ENCODE data around the gene LYZ. TPM values are rescaled to one million over a fixed set of nuclear protein-coding genes. Genes with fewer than 3 reads are reported as not detected.

Gene LYZ
- total RNA-seq, 1 donor from 2014 or later = 30.8 TPM

DNA sequence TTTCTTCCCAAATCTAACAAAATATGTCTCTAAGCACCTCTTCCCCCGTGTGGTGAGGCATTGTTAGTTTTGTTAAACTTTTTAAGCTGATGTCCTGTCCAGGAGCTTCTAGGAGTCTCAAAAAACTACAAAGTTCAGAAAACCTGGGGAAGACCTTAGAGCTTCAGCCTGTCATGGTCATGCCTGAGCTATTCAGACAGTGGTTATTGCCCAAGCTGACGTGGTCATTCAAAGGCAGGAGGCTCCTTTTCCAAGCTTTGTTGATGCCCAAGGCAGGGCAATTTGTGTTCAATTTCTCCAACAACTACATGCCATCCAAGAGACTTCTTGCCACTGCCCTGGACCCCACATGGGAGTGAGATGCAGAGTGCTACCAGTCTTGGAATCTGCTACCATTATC, 5.8 kb upstream of the LYZ start:
- Histone ChIP-seq H3K36me3 (no peaks in the 10 kb centered on the region), H3K27me3 (ENCODE audit: low read depth) (no peaks in the 10 kb centered on the region), H3K4me1 (peaks cover 3% of the 10 kb centered on the region), H3K4me3 (no peak overlapping the region), H3K27ac (replicated peaks) (no peak overlapping the region), H3K9me3 (replicated peaks) (no peaks in the 10 kb centered on the region)
- intact Hi-C loops (cut with micrococcal nuclease) = no loop called here
- TF ChIP-seq, protein P1, sequence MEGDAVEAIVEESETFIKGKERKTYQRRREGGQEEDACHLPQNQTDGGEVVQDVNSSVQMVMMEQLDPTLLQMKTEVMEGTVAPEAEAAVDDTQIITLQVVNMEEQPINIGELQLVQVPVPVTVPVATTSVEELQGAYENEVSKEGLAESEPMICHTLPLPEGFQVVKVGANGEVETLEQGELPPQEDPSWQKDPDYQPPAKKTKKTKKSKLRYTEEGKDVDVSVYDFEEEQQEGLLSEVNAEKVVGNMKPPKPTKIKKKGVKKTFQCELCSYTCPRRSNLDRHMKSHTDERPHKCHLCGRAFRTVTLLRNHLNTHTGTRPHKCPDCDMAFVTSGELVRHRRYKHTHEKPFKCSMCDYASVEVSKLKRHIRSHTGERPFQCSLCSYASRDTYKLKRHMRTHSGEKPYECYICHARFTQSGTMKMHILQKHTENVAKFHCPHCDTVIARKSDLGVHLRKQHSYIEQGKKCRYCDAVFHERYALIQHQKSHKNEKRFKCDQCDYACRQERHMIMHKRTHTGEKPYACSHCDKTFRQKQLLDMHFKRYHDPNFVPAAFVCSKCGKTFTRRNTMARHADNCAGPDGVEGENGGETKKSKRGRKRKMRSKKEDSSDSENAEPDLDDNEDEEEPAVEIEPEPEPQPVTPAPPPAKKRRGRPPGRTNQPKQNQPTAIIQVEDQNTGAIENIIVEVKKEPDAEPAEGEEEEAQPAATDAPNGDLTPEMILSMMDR (IDR thresholded peaks at IDR 0.05; ENCODE audit: borderline replicate concordance) = no peak
- DNase-seq = no peak

DNA sequence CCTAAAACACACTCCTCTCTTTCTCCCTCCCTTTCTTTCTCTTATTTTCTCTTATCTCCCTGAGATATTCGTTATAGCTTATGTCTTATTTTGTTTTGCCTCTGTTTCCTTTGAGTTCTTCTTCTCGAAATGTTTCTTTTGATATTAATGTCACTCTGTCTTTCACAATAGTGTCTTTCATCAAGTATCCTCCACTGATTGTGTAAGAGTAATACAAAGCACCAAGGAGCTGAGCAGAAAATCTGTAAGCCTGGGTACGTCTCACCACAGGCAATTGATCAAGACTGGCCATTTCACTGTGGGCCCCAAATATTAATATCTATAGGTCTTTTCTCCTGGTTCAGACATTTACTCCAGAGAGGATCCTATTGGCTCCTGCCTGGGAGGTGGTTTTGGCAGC, 4.8 kb upstream of the LYZ start:
- intact Hi-C loops (cut with micrococcal nuclease) = no loop called here
- H3K9me3 ChIP-seq (replicated peaks) = no peaks in the 10 kb centered on the region

DNA sequence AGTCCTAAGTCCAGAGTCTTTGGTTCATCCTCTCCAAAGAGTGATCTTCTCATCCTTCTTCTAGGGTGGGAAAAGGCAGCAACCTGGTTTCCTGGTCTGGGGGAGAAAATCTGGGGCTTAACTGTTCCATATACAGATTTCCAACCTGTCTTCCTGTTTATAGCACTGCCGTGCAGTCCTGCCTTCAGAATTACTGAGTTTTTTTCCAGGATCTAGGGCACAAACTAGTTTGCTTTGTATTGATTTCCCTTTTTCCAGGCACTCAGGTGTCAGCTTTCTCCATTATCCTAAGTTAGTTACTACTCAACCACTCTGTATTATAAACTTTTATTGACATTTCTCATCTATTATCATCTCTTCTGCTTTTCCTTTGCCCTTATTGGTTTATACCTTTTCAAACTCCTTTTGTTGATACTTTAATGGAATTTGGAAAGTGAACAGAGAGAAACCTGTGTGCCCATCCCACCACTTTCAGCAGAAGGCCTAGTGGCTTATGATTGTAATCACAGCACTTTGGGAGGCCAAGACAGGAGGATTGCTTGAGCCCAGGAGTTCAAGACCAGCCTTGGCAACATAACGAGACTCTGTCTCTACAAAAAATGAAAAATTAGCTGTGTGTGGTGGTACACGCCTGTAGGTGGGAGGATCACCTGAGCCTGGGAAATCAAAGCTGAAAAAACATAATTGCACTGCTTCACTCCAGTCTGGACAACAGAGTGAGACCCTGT, 4.1 kb upstream of the LYZ start:
- no peak overlapping the region for H3K4me3 ChIP-seq
- peaks cover 3% of the 10 kb centered on the region for H3K4me1 ChIP-seq
- no peak overlapping the region for H3K27ac ChIP-seq (replicated peaks)
- H3K36me3 ChIP-seq = no peaks in the 10 kb centered on the region
- no peaks in the 10 kb centered on the region for H3K27me3 ChIP-seq (ENCODE audit: low read depth)
- TF ChIP-seq, protein P1 (IDR thresholded peaks at IDR 0.05; ENCODE audit: borderline replicate concordance) = no peak
- no peaks in the 10 kb centered on the region for H3K9me3 ChIP-seq (replicated peaks)
- DNase-seq = no peak
- intact Hi-C loops (cut with micrococcal nuclease) = no loop called here

More for the DNA sequence above, 4.8 kb upstream of the LYZ start:
- no peak overlapping the region for H3K27ac ChIP-seq (replicated peaks)
- TF ChIP-seq, protein P1 (IDR thresholded peaks at IDR 0.05; ENCODE audit: borderline replicate concordance) = no peak
- H3K36me3 ChIP-seq = no peaks in the 10 kb centered on the region
- H3K4me1 ChIP-seq = peaks cover 3% of the 10 kb centered on the region
- DNase-seq = no peak
- H3K4me3 ChIP-seq = no peak overlapping the region
- H3K27me3 ChIP-seq (ENCODE audit: low read depth) = no peaks in the 10 kb centered on the region

DNA sequence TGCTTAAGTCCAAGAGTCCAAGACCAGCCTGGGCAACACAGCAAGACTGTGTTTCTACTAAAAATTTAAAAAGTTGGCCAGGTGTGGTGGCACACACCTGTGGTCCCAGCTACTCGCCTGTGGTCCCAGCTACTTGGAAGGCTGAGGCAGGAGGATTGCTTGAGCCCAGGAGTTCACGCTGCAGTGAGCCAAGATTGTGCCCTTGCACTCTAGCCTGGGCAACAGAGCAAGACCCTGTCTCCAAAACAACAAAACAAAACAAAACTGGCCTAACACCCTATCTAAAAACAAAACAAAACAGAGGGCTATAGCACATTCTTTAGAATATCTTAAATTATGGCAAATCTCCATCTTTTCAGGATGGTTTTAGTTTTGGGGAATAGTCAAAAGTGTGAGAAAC, 3.1 kb upstream of the LYZ start:
- H3K27ac ChIP-seq (replicated peaks) = no peak overlapping the region
- TF ChIP-seq, protein P1 (IDR thresholded peaks at IDR 0.05; ENCODE audit: borderline replicate concordance) = no peak
- H3K9me3 ChIP-seq (replicated peaks) = no peaks in the 10 kb centered on the region
- no peaks in the 10 kb centered on the region for H3K36me3 ChIP-seq
- no peak for DNase-seq
- no peaks in the 10 kb centered on the region for H3K27me3 ChIP-seq (ENCODE audit: low read depth)
- H3K4me1 ChIP-seq = peaks cover 3% of the 10 kb centered on the region
- H3K4me3 ChIP-seq = no peak overlapping the region
- intact Hi-C loops (cut with micrococcal nuclease) = no loop called here

DNA sequence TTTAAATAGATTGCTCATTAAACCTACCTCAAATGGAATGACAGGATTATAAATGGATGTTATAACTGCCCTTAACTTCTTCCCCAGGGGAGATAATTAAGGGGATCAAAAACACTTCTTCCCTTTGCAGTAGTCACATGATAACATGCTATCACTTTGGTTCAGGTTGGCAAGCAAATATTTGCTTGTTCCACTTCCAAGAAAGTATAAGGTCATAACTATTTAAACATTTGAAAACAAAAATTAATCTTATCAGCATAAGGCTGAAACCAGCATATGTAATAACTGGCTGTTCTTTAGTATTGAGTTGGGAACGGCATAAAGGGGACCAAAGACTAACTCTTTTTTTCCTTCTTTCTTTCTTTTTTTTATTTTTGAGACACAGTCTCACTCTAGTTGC, 2.4 kb upstream of the LYZ start:
- no peaks in the 10 kb centered on the region for H3K27me3 ChIP-seq (ENCODE audit: low read depth)
- intact Hi-C loops (cut with micrococcal nuclease) = no loop called here
- H3K27ac ChIP-seq (replicated peaks) = no peak overlapping the region
- DNase-seq = no peak
- TF ChIP-seq, protein P1 (IDR thresholded peaks at IDR 0.05; ENCODE audit: borderline replicate concordance) = no peak
- H3K9me3 ChIP-seq (replicated peaks) = no peaks in the 10 kb centered on the region
- peaks cover 3% of the 10 kb centered on the region for H3K4me1 ChIP-seq
- H3K36me3 ChIP-seq = no peaks in the 10 kb centered on the region
- no peak overlapping the region for H3K4me3 ChIP-seq

Measured in left ventricle myocardium inferior (tissue), 1 donor.